Heart left ventricle (tissue), 16 donors: Measurements from ENCODE around the gene UBE2E3. TPM values are rescaled to one million over a fixed set of nuclear protein-coding genes. Genes with fewer than 3 reads are reported as not detected.

Experiments
- ATAC-seq, 4 donors: fragments of 200-7000 bp; cut with Tn5 transposase; one replicate each; pipeline ENCODE4 v1.9.1; 2020 to 2022; ENCODE audit warnings: moderate library complexity in 4 of 4, mild to moderate bottlenecking in 3 of 4, moderate number of reproducible peaks in 1 of 4
- DNase-seq, 5 donors: peaks; one replicate each; pipeline ENCODE4 v3.0.0-alpha.2; 2020
- H3K27ac ChIP-seq, 12 donors: fragments of 200-600 bp; sonication (generic) in 4 of 12; one replicate each; pipeline versions ENCODE4 v1.5.0 to v1.8.0; 2016 to 2022; ENCODE audit warnings: mild to moderate bottlenecking in 2 of 12
- H3K27me3 ChIP-seq, 9 donors: fragments of 200-600 bp; sonication (generic) in 2 of 9; one replicate each; pipeline versions ENCODE4 v1.5.1 to v1.8.0; 2016 to 2022; ENCODE audit warnings: mild to moderate bottlenecking in 3 of 9
- H3K36me3 ChIP-seq, 9 donors: fragments of 200-600 bp; sonication (generic) in 2 of 9; one replicate each; pipeline versions ENCODE4 v1.5.0 to v1.8.0; 2018 to 2022; ENCODE audit warnings: mild to moderate bottlenecking in 2 of 9
- H3K4me1 ChIP-seq, 12 donors: fragments of 200-600 bp; sonication (generic) in 4 of 12; one replicate each; pipeline versions ENCODE4 v1.5.0 to v1.8.0; 2016 to 2022; ENCODE audit warnings: mild to moderate bottlenecking in 3 of 12
- H3K4me3 ChIP-seq, 12 donors: fragments of 200-600 bp; sonication (generic) in 4 of 12; one replicate each; pipeline versions ENCODE4 v1.5.0 to v1.8.0; 2017 to 2022; ENCODE audit warnings: mild to moderate bottlenecking in 9 of 12, moderate library complexity in 4 of 12
- H3K9me3 ChIP-seq, 12 donors: fragments of 200-600 bp; sonication (generic) in 4 of 12; one replicate each; pipeline versions ENCODE4 v1.5.0 to v1.8.0; 2016 to 2022; ENCODE audit warnings: mild to moderate bottlenecking in 1 of 12
- CTCF ChIP-seq, 12 donors: fragments of 200-600 bp; sonication (generic) in 4 of 12; IDR thresholded peaks; one replicate each; pipeline versions ENCODE4 v1.5.0 to v1.8.0; 2018 to 2022; ENCODE audit warnings: antibody characterized with exemption in 12 of 12, mild to moderate bottlenecking in 5 of 12
- POLR2A ChIP-seq, 2 donors: fragments of 450-650 bp; IDR thresholded peaks; one replicate each; pipeline ENCODE4 v1.6.1; 2017; ENCODE audit warnings: antibody characterized with exemption in 2 of 2, mild to moderate bottlenecking in 2 of 2, moderate library complexity in 2 of 2
- WGBS, 4 donors: extraction: QIAGEN DNeasy Blood & Tissue Kit in 2 of 4; methylation state at CpG; one replicate each; pipeline versions ENCODE4 v1.1.5 to v1.1.7; 2013 to 2018; 5-methylcytosine and 5-hydroxymethylcytosine counted together
- intact Hi-C, 10 donors: fragments of 100-400 bp; cut with DNase I; formaldehyde crosslinking; loops; one replicate each; pipeline versions ENCODE4 v1.11.1 to v1.14.2; 2022
- polyA plus RNA-seq, 2 donors: library from polyadenylated mRNA; stranded (reverse); fragments of 200-250 nt; gene quantifications; one replicate each; pipeline ENCODE4 v1.2.3, GENCODE V29; 2013
- total RNA-seq, 9 donors: library from RNA; depleted of rRNA in 2 of 9; stranded (reverse); fragments of >200 nt in 2 of 9; fragmentation: NEBNext Ultra II Directional in 3 of 9; extraction: Animal tissue kit (Norgen Biotek cat#: 25700) in 3 of 9; gene quantifications; one replicate each; pipeline versions ENCODE4 v1.1.0 to v1.2.4, GENCODE V29; 2016 to 2023
- donor health status: ischemic (EF 13 %, LVEDD 7.1; RV severe dilation, severe dysfunction).
- donor health status: healthy with polysubstance abuse.
- donor health status: DM: no; HTN: yes; CAD: no.
- donor health status: DM: no; HTN: no; CAD: no.
- donor health status: ischemic (EF 25% LVEDD 6.9; RV normal size, moderate dysfunction).
- donor health status: ischemic (EF 25% LVEDD 5.7; RV mildly dilated, moderate dysfunction).
- donor health status: healthy.
- donor health status: DM: yes; HTN: yes; CAD: no.
- donor health status: ischemic (EF 35%, LVEDD 5.7; RV mildly dilated, moderate dysfunction).
- donor health status: nonischemic (EF 11% LVEDD 7.7; RV severe dilation, severe dysfunction).
- donor health status: DM: yes; HTN: yes; CAD: no.
- donor health status: PGD.
- donor health status: ischemic (EF 29% LVEDD 5.4; RV normal size, mild dysfunction).
- donor health status: nonischemic (EF 23%, LVEDD 6.1; RV moderate dilation, normal function).

UBE2E3 gene
- total and polyA plus RNA-seq, 11 donors = 27.0 to 66.5 (median 52.0) TPM

GRCh38 chr2:181042706-181043105 is 62.3 kb downstream of the UBE2E3 start:
- H3K36me3 ChIP-seq = no peaks in the 10 kb centered on the region
- H3K4me3 ChIP-seq = no peak overlapping the region
- H3K27me3 ChIP-seq = no peaks in the 10 kb centered on the region
- no peak for TF ChIP-seq CTCF (IDR thresholded peaks at IDR 0.05)
- no peak for TF ChIP-seq POLR2A (IDR thresholded peaks at IDR 0.05)
- ATAC-seq (no peak), DNase-seq (no peak)
- intact Hi-C loops = no loop called here
- H3K27ac ChIP-seq = no peak overlapping the region
- peaks cover 0 to 23% (median 1%) of the 10 kb centered on the region in 12 donors for H3K4me1 ChIP-seq
- H3K9me3 ChIP-seq = no peaks in the 10 kb centered on the region
- 63 to 77% (median 67%) methylated on average over 1 of the region's 1 CpG for WGBS, 4 donors

GRCh38 chr2:181046833-181047232 is 66.4 kb downstream of the UBE2E3 start:
- Histone ChIP-seq H3K9me3 (no peaks in the 10 kb centered on the region), H3K36me3 (no peaks in the 10 kb centered on the region), H3K4me1 (peaks cover 0 to 17% (median 1%) of the 10 kb centered on the region in 12 donors), H3K4me3 (no peak overlapping the region), H3K27ac (no peak overlapping the region), H3K27me3 (no peaks in the 10 kb centered on the region)
- ATAC-seq (no peak), DNase-seq (no peak)
- TF ChIP-seq POLR2A (IDR thresholded peaks at IDR 0.05) (no peak), CTCF (IDR thresholded peaks at IDR 0.05) (no peak)
- intact Hi-C loops = no loop called here
- 70 to 86% (median 83%) methylated on average over 1 of the region's 1 CpG for WGBS, 4 donors

GRCh38 chr2:181047829-181048228 is 67.4 kb downstream of the UBE2E3 start:
- intact Hi-C loops = no loop called here
- no peaks in the 10 kb centered on the region for H3K9me3 ChIP-seq
- H3K4me3 ChIP-seq = no peak overlapping the region
- no peak for ATAC-seq
- no peaks in the 10 kb centered on the region for H3K27me3 ChIP-seq
- WGBS, 4 donors = 69 to 71% (median 70%) methylated on average over 4 of the region's 4 CpGs
- H3K36me3 ChIP-seq = no peaks in the 10 kb centered on the region
- no peak overlapping the region for H3K27ac ChIP-seq
- TF ChIP-seq POLR2A (IDR thresholded peaks at IDR 0.05) (no peak), CTCF (IDR thresholded peaks at IDR 0.05) (no peak)
- no peak for DNase-seq
- H3K4me1 ChIP-seq = peaks cover 0 to 17% (median 0%) of the 10 kb centered on the region in 12 donors

- H3K27me3 ChIP-seq = no peaks in the 10 kb centered on the region
- intact Hi-C loops = loop anchor here in 6 of 10 donors (10.0 kb wide), 1 partner anchor 927 kb away; no protein-coding TSS in a partner anchor
- 79 to 88% (median 84%) methylated on average over 3 of the region's 3 CpGs for WGBS, 4 donors
- ATAC-seq = no peak
- H3K4me1 ChIP-seq = peaks cover 0 to 9% (median 0%) of the 10 kb centered on the region in 12 donors
- DNase-seq = no peak
- H3K27ac ChIP-seq = no peak overlapping the region
- H3K4me3 ChIP-seq = no peak overlapping the region
- H3K36me3 ChIP-seq = no peaks in the 10 kb centered on the region
- H3K9me3 ChIP-seq = no peaks in the 10 kb centered on the region
- TF ChIP-seq CTCF (IDR thresholded peaks at IDR 0.05) (no peak), POLR2A (IDR thresholded peaks at IDR 0.05) (no peak)
These were observed 71.6 kb downstream of the UBE2E3 start for GRCh38 chr2:181051861-181052522.
